ENCODE results near the gene CWC25. TPM values are rescaled to one million over a fixed set of nuclear protein-coding genes. Genes with fewer than 3 reads are reported as not detected.

CWC25 gene
- total RNA-seq, result 10.1 and 11.4 TPM in 2 replicates

GRCh38 chr17:38824899-38825761 is at the start of gene CWC25:
TSS of gene CWC25 (minus strand) at chr17:38825321. CDS start at chr17:38825183, 138 bp downstream.

GRCh38 chr17:38869526-38870258 is 44.6 kb upstream of the CWC25 start, which contains the start of gene LASP1:
TSS of gene LASP1 (plus strand) at chr17:38870058. CDS start at chr17:38870190, 132 bp downstream.

GRCh38 chr17:38853292-38854219 is 28.4 kb upstream of the CWC25 start, which contains the start of gene RPL23:
TSS of gene RPL23 (minus strand) at chr17:38853721. CDS start at chr17:38853710, 11 bp downstream.

GRCh38 chr17:38799501-38800236 is 25.5 kb downstream of the CWC25 start, which contains the start of gene PIP4K2B:
TSS of gene PIP4K2B (minus strand) at chr17:38799556. CDS start at chr17:38799424, 132 bp downstream.

GRCh38 chr17:38752308-38753070 is 72.6 kb downstream of the CWC25 start, which contains the start of gene PSMB3:
TSS of gene PSMB3 (plus strand) at chr17:38752741. CDS start at chr17:38752827, 86 bp downstream.

Small RNAs within 50 kb of the gene (small RNA-seq; reads per million reads assigned to genes)
- gene MIR4727 (not detected), gene RNU6-866P (not detected), gene SNORA21 (not detected), gene SNORA21B (not detected)

Other genes with a start within 250 kb of the CWC25 start
- gene SRCIN1, start 219.4 kb downstream of the CWC25 start, total RNA-seq, result under 0.01 TPM in 1 of 2 replicates, not detected in the other
- 0.85 and 1.5 TPM in 2 replicates for gene EPOP, start 150.4 kb downstream of the CWC25 start, total RNA-seq
- gene MLLT6, start 120.0 kb downstream of the CWC25 start, total RNA-seq, result 41.4 and 45.6 TPM in 2 replicates
- gene CISD3, start 95.0 kb downstream of the CWC25 start, total RNA-seq, result 3.2 and 5.3 TPM in 2 replicates
- gene PCGF2, start 77.0 kb downstream of the CWC25 start, total RNA-seq, result 3.6 and 3.9 TPM in 2 replicates
- 126 and 175 TPM in 2 replicates for gene PSMB3, start 72.6 kb downstream of the CWC25 start, total RNA-seq
- 69.3 and 81.0 TPM in 2 replicates for gene PIP4K2B, start 25.8 kb downstream of the CWC25 start, total RNA-seq
- gene RPL23, start 28.4 kb upstream of the CWC25 start, total RNA-seq, result 435 and 509 TPM in 2 replicates
- gene LASP1, start 44.7 kb upstream of the CWC25 start, total RNA-seq, result 271 and 284 TPM in 2 replicates
- not detected in 2 replicates for gene FBXO47, start 142.1 kb upstream of the CWC25 start, total RNA-seq